ENCODE measurements around the gene RAC2. TPM values are rescaled to one million over a fixed set of nuclear protein-coding genes. Genes with fewer than 3 reads are reported as not detected.
A peak's percentile ranks its signal among the peaks of the same experiment; 100 is the strongest.

RAC2 gene
- total RNA-seq, 4 donors from 2014 or later = 10.0 to 124 (median 20.6) TPM

GRCh38 chr22:37180531-37181231 is 63.4 kb downstream of the RAC2 start:
- H3K9me3 ChIP-seq = no peaks in the 10 kb centered on the region
- H3K36me3 ChIP-seq = no peaks in the 10 kb centered on the region
- TF ChIP-seq POLR2A (IDR thresholded peaks at IDR 0.05) (no peak), CTCF (IDR thresholded peaks at IDR 0.05) (no peak)
- DNase-seq = peak in 2 of 3 donors; percentile 36 to 44
- peaks cover 0 to 48% (median 13%) of the 10 kb centered on the region in 4 donors for H3K4me1 ChIP-seq
- H3K27me3 ChIP-seq = no peaks in the 10 kb centered on the region
- no peak overlapping the region for H3K27ac ChIP-seq
- no peak overlapping the region for H3K4me3 ChIP-seq

- Histone ChIP-seq H3K4me3 (no peak overlapping the region), H3K27me3 (no peaks in the 10 kb centered on the region), H3K27ac (no peak overlapping the region), H3K36me3 (no peaks in the 10 kb centered on the region), H3K4me1 (peaks cover 0 to 49% (median 13%) of the 10 kb centered on the region in 4 donors), H3K9me3 (no peaks in the 10 kb centered on the region)
- no peak for TF ChIP-seq CTCF (IDR thresholded peaks at IDR 0.05)
- no peak for TF ChIP-seq POLR2A (IDR thresholded peaks at IDR 0.05)
- DNase-seq = peak in 2 of 3 donors; percentile 59 to 68
Observed at GRCh38 chr22:37179622-37180420, 64.2 kb downstream of the RAC2 start.

DNA sequence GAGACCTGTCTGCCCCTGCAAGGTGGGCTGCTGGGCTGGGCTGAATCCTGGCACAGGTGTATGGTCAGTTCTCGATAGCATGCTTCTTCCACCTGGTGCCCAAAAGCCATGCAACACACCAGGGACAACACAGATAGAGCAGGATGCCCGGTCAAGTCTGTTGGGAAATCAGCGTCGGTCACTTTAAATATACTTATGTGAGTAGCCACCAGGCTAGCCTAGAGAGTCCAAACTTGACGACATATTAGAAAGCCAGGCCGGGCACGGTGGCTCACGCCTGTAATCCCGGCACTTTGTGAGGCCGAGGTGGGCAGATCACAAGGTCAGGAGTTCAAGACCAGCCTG is 65.0 kb downstream of the RAC2 start:
- Histone ChIP-seq H3K27ac (peak overlapping the region in 3 of 4 donors; percentile 32 to 76 (median 50)), H3K27me3 (no peaks in the 10 kb centered on the region), H3K36me3 (no peaks in the 10 kb centered on the region), H3K4me3 (no peak overlapping the region), H3K4me1 (peaks cover 0 to 49% (median 13%) of the 10 kb centered on the region in 4 donors), H3K9me3 (no peaks in the 10 kb centered on the region)
- TF ChIP-seq POLR2A (IDR thresholded peaks at IDR 0.05) = no peak
- TF ChIP-seq CTCF (IDR thresholded peaks at IDR 0.05) = no peak
- DNase-seq = peak in 1 of 3 donors; percentile 44

DNA sequence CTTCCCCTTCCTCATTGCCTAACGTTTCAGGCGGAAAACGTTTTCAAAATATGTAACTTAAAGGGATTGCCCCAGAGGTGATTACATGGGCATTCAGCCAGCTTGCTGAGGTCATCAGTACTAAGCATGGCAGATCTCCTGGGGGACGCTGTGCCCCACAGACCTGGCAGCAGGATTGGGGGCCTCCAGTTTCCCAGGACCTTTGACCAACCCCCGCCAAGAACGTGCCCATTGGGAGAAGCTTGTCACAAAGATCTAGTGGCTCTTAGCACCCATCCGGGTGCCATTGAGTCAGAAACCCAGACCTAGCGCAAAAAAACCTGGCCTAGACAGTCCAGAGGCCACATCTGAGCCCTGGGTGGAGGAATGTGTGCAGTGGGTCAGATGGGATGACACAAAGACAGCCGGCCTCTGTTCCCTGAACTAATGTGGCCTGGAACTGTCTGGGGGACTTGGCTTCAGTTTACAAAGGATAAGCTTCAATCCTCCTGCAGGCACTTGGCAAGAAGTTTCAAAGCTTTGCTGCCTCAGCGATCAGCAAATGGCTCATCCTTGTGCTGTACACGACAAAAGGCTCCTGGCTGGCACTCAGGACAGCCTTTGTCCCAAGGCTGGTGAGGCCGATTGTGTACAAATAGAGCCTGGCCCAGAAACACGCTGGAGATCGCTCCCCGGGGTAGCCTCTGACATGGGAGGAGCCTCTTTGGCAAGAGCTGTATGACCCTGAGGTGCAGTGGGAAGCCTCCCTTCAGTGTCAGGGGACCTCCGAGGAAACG is 65.5 kb downstream of the RAC2 start:
- TF ChIP-seq CTCF (IDR thresholded peaks at IDR 0.05) = no peak
- TF ChIP-seq POLR2A (IDR thresholded peaks at IDR 0.05) = no peak
- H3K27ac ChIP-seq = peak overlapping the region in 3 of 4 donors; percentile 32 to 76 (median 50)
- H3K4me3 ChIP-seq = no peak overlapping the region
- H3K4me1 ChIP-seq = peaks cover 0 to 49% (median 13%) of the 10 kb centered on the region in 4 donors
- no peaks in the 10 kb centered on the region for H3K36me3 ChIP-seq
- DNase-seq = peak in 2 of 3 donors; percentile 61 to 77
- no peaks in the 10 kb centered on the region for H3K9me3 ChIP-seq
- H3K27me3 ChIP-seq = no peaks in the 10 kb centered on the region

DNA sequence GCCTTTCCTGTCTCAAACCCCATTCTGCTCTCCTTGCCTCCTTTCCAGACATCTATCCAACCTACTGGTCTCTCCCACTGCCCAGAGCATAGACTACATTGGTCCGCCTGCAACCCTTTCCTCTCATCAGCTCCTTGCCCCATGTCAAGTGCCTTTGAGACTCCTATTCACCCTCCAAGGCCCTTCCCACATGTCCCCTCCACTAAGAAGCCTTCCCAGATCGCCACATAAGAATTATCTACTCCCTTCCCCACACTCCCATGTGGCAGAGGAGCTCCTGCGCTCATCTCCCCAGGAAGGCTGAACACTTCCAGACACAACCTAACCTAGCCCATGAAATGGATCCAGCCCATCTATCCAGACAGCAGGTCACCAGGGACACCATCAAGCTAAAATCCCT is 66.3 kb downstream of the RAC2 start:
- Histone ChIP-seq H3K4me1 (peaks cover 0 to 49% (median 13%) of the 10 kb centered on the region in 4 donors), H3K27ac (peak overlapping the region in 3 of 4 donors; percentile 32 to 76 (median 50))

More for the DNA sequence above, 66.3 kb downstream of the RAC2 start:
- Histone ChIP-seq H3K4me3 (no peak overlapping the region), H3K36me3 (no peaks in the 10 kb centered on the region), H3K9me3 (no peaks in the 10 kb centered on the region), H3K27me3 (no peaks in the 10 kb centered on the region)
- no peak for TF ChIP-seq CTCF (IDR thresholded peaks at IDR 0.05)
- no peak for TF ChIP-seq POLR2A (IDR thresholded peaks at IDR 0.05)
- DNase-seq = peak in 2 of 3 donors; percentile 18 to 33

All from Peyer's patch (tissue), 4 donors.